Kidney (tissue), 14 donors: ENCODE results near the gene SCAMP5. TPM values are rescaled to one million over a fixed set of nuclear protein-coding genes. Genes with fewer than 3 reads are reported as not detected.

Experiments used
- DNase-seq, 5 donors: peaks; one replicate each; pipeline ENCODE4 v3.0.0-alpha.2; 2013 to 2020
- FAIRE-seq: peaks from 2 replicates; lab custom pipeline; 2012; peaks lifted over from hg19 to GRCh38; lab: Jason Lieb, UNC
- H3K27ac ChIP-seq, 2 donors: one replicate each; pipeline ENCODE4 v1.7.0; 2013; ENCODE audit warnings: low read depth in 2 of 2, low read length in 2 of 2, inconsistent platforms in 1 of 2
- H3K27me3 ChIP-seq: one replicate; pipeline ENCODE4 v1.7.1; 2013; ENCODE audit warnings: low read length, inconsistent platforms; ENCODE audit not compliant: control insufficient read depth, insufficient read depth
- H3K36me3 ChIP-seq, 3 donors: one replicate each; pipeline versions ENCODE4 v1.7.0 to v1.7.1; 2013; ENCODE audit warnings: low read length in 3 of 3, control low read depth in 1 of 3, inconsistent platforms in 1 of 3; ENCODE audit not compliant: insufficient read depth in 3 of 3, control insufficient read depth in 2 of 3
- H3K4me1 ChIP-seq, 3 donors: one replicate each; pipeline versions ENCODE4 v1.7.0 to v1.7.1; 2013; ENCODE audit warnings: low read length in 3 of 3, inconsistent platforms in 1 of 3, low read depth in 1 of 3; ENCODE audit not compliant: control insufficient read depth in 2 of 3, insufficient read depth in 2 of 3
- H3K4me3 ChIP-seq, 3 donors: one replicate each; pipeline versions ENCODE4 v1.7.0 to v1.8.1; 2013; ENCODE audit warnings: low read length in 3 of 3, control low read depth in 1 of 3, inconsistent platforms in 1 of 3
- H3K9ac ChIP-seq, 3 donors: one replicate each; pipeline versions ENCODE4 v1.7.0 to v1.7.1; 2013; ENCODE audit warnings: low read length in 3 of 3, control low read depth in 1 of 3, inconsistent platforms in 1 of 3
- H3K9me3 ChIP-seq, 3 donors: one replicate each; pipeline versions ENCODE4 v1.7.0 to v1.7.1; 2013; ENCODE audit warnings: low read length in 3 of 3, control low read depth in 1 of 3, inconsistent platforms in 1 of 3; ENCODE audit not compliant: control insufficient read depth in 2 of 3, insufficient read depth in 1 of 3
- intact Hi-C: fragments of 100-400 bp; cut with DNase I; formaldehyde crosslinking; loops from one replicate; pipeline ENCODE4 v1.11.1; 2022
- polyA plus RNA-seq: library from polyadenylated mRNA; stranded (reverse); fragments of 350-450 nt; fragmentation: Illumina TruSeq; extraction: RNeasy Lipid Tissue Mini Kit (QIAGEN cat#74804); gene quantifications from one replicate; pipeline ENCODE4 v1.2.3, GENCODE V29; 2014; ENCODE audit warnings: low read depth, low replicate concordance; ENCODE audit not compliant: insufficient read depth
- total RNA-seq: library from RNA; stranded (reverse); fragmentation: NEBNext Ultra II Directional; extraction: Animal tissue kit (Norgen Biotek cat#: 25700); gene quantifications from one replicate; pipeline ENCODE4 v1.2.1, GENCODE V29; 2021
- TF ChIP-seq, protein P1 (sequence below): IDR thresholded peaks from 3 replicates; pipeline ENCODE4 v1.5.1; 2012; ENCODE audit warnings: mild to moderate bottlenecking, moderate library complexity, borderline replicate concordance; ENCODE audit not compliant: insufficient read depth; ENCODE audit errors: extremely low read depth
- donor health status: control.
- donor health status: control.
- donor health status: control.
- donor health status: control.
- donor health status: control.
- donor health status: DM: yes; HTN: yes; CAD: no.
- donor health status: Normal renal cell carcinoma (clear cell type).

Gene SCAMP5
- total and polyA plus RNA-seq, 2 donors from 2014 or later, result 13.4 to 29.5 TPM

DNA sequence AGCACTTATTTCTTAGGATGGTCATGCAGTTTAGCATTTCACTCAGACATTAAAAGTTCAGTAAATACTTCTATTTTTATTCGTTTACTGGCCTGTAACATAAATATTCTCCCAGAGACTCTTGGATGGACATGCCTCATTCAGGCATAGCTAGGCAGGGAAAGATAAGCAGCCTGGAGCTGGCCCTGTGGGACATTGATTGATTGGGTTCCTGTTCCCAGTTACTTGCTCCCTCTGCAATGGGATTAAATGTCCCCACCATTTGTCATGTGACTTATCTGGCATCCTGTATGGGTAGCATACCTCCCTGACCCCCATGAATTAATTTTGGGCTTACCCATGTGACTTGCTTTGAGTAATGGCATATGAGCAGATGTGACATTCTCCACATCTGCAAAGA, 2.7 kb upstream of the SCAMP5 start:
- Histone ChIP-seq H3K4me3 (no peak overlapping the region), H3K36me3 (no peaks in the 10 kb centered on the region), H3K27me3 (no peaks in the 10 kb centered on the region), H3K9me3 (no peaks in the 10 kb centered on the region), H3K27ac (no peak overlapping the region), H3K9ac (no peak overlapping the region), H3K4me1 (peaks cover 0 to 8% (median 0%) of the 10 kb centered on the region in 3 donors)
- TF ChIP-seq, protein P1, sequence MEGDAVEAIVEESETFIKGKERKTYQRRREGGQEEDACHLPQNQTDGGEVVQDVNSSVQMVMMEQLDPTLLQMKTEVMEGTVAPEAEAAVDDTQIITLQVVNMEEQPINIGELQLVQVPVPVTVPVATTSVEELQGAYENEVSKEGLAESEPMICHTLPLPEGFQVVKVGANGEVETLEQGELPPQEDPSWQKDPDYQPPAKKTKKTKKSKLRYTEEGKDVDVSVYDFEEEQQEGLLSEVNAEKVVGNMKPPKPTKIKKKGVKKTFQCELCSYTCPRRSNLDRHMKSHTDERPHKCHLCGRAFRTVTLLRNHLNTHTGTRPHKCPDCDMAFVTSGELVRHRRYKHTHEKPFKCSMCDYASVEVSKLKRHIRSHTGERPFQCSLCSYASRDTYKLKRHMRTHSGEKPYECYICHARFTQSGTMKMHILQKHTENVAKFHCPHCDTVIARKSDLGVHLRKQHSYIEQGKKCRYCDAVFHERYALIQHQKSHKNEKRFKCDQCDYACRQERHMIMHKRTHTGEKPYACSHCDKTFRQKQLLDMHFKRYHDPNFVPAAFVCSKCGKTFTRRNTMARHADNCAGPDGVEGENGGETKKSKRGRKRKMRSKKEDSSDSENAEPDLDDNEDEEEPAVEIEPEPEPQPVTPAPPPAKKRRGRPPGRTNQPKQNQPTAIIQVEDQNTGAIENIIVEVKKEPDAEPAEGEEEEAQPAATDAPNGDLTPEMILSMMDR, result no peak
- intact Hi-C loops, result no loop called here
- FAIRE-seq (no peak), DNase-seq (no peak)

DNA sequence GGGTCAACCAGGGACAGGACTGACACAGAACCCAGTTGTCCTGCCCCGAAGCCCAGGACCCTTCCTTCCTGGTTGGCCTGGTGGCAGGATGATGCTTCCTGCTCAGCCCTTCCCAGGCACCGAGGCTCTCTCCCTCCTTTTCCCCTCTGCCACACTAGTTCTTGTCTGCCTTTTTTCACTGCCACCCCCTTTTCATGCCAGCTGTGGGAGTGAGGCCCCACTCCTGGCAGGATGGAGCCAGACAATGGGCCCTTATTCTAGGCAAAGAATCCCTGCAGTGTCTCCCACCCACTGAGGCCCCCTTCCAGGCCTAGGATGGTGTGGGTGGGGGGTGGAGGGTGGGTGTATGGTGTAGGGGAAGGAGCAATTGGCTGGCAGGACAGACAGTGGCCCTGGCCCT, 1.1 kb upstream of the SCAMP5 start:
- Histone ChIP-seq H3K27ac (no peak overlapping the region), H3K9ac (no peak overlapping the region), H3K36me3 (no peaks in the 10 kb centered on the region), H3K27me3 (no peaks in the 10 kb centered on the region), H3K4me3 (no peak overlapping the region), H3K4me1 (peaks cover 0 to 8% (median 0%) of the 10 kb centered on the region in 3 donors), H3K9me3 (no peaks in the 10 kb centered on the region)
- TF ChIP-seq, protein P1, result no peak
- intact Hi-C loops, result no loop called here
- DNase-seq (no peak), FAIRE-seq (no peak)

DNA sequence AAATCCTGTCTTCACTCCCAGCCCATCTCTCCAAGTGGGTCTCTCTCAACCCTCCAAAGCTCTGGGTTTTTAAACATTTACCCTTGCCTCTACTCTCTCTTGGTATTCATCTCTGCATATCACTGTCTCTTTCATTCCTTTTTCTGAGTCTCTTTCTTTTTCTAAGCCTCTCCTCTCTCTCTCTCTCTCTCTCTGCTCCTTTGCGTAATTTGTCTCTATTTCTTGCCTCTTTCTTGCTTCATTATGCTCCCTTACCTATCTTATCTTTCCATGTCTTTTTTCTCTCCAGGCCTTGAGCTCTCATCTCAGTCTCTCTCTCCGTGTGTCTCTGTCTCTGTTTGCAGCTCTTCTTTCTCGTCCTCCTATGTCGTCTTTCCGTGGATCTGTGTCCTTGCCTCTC, 678 bp upstream of the SCAMP5 start:
- Histone ChIP-seq H3K27me3 (no peaks in the 10 kb centered on the region), H3K27ac (no peak overlapping the region), H3K4me3 (peak overlapping the region in 2 of 3 donors; percentile 13 to 20), H3K4me1 (peaks cover 0 to 8% (median 0%) of the 10 kb centered on the region in 3 donors), H3K9ac (no peak overlapping the region), H3K36me3 (no peaks in the 10 kb centered on the region), H3K9me3 (no peaks in the 10 kb centered on the region)
- intact Hi-C loops, result no loop called here
- DNase-seq (no peak), FAIRE-seq (no peak)
- TF ChIP-seq, protein P1, result no peak
